Amniotic epithelial cell (primary cell): ENCODE results near the gene CHCHD3.

Experiments used
- DNase-seq: peaks from one replicate; pipeline ENCODE4 v3.0.0-alpha.2; 2010; ENCODE audit warnings: low read depth

CHCHD3 gene

DNA sequence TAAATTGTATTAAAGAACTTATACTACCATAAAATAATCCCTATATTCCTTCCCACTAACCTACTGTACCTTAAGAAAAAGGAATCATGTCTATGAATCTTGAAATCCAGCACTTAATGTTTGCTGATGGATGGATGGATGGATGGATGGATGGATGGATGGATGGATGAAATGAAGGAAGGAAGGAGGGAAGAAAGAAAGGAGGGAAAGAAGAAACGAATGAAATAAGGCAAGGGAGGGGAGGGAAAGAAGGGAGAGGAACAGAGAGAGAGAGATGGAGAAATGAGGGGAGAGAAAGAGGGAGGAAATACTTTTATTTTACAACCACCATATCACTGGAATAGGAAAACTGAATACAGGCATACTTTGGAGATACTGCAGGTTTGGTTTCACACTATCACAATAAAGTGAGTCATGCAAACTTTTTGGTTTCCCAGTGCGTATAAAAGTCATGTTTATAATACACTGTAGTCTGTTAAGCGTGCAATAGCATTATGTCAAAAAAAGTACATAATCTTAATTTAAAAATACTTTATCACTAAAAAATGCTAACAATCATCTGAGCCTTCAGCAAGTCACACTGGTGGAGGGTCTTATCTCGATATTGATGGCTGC is 219.8 kb downstream of the CHCHD3 start:
- DNase-seq = no peak

DNA sequence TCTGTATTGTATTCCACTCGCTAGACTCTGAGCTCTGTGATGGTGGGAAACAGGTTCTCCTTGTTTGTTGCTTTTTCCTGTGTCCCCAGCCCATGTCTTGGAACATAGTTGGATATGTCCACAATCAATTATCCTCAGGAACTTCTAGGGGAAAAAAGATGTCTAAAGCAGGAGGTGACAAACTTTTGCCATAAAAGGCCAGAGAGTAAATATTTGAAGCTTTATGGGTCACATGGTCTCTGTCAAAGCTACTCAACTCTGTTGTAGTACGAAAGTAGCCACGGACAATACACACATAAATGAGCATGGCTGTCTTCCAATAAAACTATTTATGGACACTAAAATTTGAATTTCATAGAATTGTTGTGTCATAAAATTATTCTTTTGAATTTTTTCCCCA is 220.5 kb downstream of the CHCHD3 start:
- DNase-seq = no peak

- DNase-seq = no peak
Observed at GRCh38 chr7:132859199-132859598, 222.7 kb downstream of the CHCHD3 start.

GRCh38 chr7:132858760-132859159 is 223.1 kb downstream of the CHCHD3 start:
- no peak for DNase-seq

DNA sequence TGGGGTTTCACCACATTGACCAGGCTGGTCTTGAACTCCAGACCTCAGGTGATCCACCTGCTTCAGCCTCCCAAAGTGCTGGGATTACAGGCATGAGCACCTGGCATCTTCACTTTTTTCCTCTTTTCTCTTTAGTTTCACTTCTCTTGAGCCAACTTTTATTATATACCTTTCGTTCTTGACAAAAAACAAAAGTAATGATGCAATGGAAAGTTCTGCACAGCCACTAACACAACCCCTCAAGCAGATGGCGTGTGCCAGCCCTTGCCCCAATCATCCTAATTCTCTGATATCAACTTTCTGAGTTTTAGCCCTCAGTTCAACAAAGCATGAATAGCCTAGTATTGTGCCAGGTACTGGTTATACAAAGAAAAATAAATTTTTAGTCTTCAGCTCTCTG is 223.6 kb downstream of the CHCHD3 start:
- DNase-seq = no peak

DNA sequence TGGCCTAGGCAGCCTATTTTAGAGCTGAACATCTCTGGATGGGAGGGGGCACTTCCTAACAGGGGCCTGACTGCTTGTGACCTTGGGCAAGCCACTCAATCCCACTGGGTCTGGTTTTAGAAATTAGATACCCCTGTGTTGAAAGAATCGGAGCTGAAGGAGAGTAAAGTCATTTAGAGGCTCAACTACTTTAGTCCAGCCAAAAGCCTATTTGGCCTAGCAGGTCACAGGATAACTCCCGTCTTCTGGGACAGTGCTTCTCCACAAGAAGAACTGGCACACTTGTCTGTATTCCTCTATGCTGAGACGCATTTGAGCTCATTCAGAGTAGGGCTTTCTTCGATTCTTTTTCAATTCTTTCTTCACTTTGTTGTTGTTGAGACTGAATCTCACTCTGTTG is 224.2 kb downstream of the CHCHD3 start:
- DNase-seq = no peak

DNA sequence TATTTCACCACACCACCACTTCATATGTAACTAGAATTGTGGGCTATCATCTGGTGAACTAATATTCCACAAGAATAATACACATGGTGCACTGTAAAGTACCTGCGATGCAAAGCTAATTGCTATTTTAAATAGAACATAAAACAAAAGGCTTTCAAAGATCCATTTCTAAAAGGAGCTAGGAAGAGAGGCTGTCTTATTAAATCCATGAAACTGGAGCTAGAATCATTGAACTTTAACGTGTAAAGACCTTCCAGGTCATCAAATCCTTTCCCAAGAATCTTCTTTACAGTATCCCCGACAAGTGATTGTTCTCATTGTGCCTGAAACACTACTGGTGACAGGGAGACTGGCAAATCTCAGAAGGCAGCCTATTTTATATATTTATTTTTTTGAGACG is 224.9 kb downstream of the CHCHD3 start:
- no peak for DNase-seq

DNA sequence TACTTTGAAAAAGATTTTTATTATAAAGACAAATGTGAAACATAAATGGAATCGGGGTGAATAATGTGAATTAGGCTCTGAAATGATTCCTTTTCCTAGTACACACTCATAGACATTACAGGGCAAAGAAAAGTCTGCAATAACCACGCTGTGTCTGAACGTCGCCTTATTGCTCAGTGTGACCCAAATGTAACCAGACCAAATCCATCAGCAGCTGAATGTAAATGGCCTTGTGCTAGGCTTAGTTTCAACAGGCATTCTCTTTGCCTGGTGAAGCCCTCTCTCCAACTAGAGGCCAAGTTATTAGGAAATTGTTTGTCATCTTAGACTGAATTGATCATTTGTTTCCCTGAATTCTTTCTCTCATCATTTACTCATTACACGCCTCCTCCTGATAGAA is 225.5 kb downstream of the CHCHD3 start:
- no peak for DNase-seq

- DNase-seq = no peak
Observed at GRCh38 chr7:132855901-132856300, 226.0 kb downstream of the CHCHD3 start.

- DNase-seq = no peak
Observed at GRCh38 chr7:132854238-132854637, 227.7 kb downstream of the CHCHD3 start.

DNA sequence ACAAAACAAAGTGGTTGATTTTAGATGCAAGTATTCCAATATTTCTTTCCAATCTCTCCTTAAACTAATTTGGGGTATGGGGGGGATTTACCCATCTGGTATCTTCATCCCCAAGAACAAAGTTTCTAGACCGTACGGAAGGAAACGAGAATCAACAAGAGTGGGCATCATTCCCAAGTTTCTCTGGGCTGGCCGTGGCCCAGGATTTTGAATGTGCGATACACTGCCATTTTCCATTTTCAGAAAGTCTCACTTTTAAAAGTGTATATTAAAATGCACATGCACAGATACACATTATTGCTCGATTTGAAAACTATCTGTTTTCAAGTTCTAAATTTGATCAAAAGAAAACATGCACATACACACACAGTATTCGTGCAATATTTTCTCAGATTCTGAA is 234.5 kb downstream of the CHCHD3 start:
- no peak for DNase-seq

- no peak for DNase-seq
Observed at GRCh38 chr7:132846086-132846485, 235.8 kb downstream of the CHCHD3 start.

DNA sequence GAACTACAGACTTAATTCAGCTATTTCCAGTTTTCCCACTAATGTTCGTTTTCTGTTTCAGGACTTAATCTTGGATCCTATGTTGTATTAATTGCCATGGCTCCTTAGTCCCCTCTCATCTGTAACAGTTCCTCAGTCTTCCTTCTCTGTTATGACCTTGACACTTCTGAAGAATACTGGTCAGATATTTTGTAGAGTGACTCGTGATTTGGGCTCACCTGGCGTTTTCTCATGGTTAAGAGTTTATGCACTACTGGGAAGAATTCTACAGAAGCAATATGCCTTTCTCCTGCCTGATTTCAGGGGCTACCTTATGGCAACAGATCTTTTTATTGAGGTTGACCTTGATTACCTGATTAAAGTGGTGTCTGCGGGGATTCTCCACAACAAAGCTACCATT is 239.4 kb downstream of the CHCHD3 start:
- DNase-seq = no peak

- no peak for DNase-seq
Observed at GRCh38 chr7:132840199-132840598, 241.7 kb downstream of the CHCHD3 start.

- no peak for DNase-seq
Observed at GRCh38 chr7:132838313-132838712, 243.6 kb downstream of the CHCHD3 start.

DNA sequence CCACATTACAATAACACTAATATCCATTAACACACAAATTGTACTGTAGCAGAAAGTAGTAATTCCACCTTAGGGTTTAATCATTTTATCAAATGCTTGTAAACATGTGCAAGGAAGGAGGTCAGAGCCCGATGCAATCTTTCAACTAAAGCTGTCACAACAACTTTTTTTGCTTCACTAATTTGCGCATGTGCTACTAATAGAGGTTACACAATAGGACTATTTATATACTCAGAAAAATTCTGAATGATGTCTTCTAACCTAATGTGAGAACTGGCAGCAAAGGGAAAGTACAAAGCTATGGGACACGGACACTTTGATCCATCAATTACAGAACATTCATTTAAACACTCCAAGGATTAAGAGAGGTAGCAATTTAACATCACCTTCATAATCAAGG is 244.4 kb downstream of the CHCHD3 start:
- DNase-seq = peak; percentile 36

DNA sequence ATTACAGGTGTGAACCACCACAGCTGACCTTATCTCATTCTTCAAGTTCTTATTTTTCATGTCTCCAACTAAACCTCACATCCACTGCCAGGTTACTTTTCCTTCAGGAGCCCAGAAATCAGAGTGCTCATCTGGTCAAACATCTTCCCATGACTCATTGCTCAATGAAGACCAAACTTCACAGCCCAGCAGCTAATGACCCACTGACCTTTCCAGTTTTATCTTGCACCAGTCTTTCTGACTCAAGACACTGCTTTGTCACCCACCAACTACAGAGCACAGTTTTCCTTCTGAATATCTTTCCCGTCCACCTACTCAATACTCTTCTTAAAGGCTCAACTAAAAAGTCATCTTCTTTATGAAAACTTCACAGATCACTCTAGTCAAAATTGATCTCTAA is 245.1 kb downstream of the CHCHD3 start:
- peak; percentile 72 for DNase-seq

- DNase-seq = no peak
Observed at GRCh38 chr7:132830941-132831340, 250.9 kb downstream of the CHCHD3 start.

- DNase-seq = no peak
Observed at GRCh38 chr7:132828502-132828901, 253.4 kb downstream of the CHCHD3 start.

- no peak for DNase-seq
Observed at GRCh38 chr7:132825932-132826835, 255.7 kb downstream of the CHCHD3 start.

DNA sequence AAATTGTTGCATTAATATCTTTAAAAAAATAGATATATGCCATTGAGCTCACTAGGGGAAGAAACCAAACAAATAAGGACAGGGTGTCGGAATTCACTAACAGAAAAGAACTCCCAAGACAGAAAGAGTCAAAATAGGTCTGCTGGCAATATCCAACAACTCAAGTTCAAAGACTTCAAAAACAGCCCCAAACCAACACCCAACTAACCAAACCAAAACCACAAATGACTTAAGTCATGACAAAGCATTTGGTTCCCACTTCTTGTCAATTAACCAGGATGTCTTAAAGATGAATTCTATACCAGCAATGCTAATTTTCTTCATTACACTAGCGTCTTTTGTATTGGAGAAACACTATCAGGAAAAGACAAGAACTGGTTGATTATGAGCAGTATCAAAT is 256.7 kb downstream of the CHCHD3 start:
- no peak for DNase-seq

GRCh38 chr7:132819648-132820047 is 262.2 kb downstream of the CHCHD3 start:
- DNase-seq = no peak

DNA sequence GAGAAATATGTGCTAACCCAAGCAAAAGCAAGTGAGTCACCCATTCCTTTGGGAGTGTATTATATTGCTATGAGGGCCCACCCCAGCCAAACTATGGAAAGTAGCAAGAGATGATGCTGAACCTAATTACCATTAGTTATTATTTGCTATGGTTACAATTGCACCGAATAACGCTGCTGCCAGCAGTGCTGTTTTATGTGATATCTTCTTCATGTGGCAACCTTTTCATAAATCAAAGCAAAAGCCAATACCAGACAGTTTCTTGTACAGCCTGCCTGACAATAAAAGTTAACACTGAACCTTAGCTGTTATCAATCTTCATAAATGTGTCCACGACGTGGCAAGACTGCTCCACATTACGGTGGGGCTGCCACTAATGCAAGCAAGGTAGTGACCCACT is 263.9 kb downstream of the CHCHD3 start:
- DNase-seq = no peak
